NCI-H2196 (cell line): Measurements from ENCODE around the gene KLHL33.
A peak's percentile ranks its signal among the peaks of the same experiment; 100 is the strongest.

Experiments
- DNase-seq: peaks from one replicate; lab custom pipeline; 2025; ENCODE audit not compliant: unreplicated experiment; lab: John Stamatoyannopoulos, UW

The KLHL33 gene

GRCh38 chr14:20417250-20418186 lies 18.4 kb downstream of the KLHL33 start:
- DNase-seq: peak; percentile 43

GRCh38 chr14:20416223-20416622 lies 19.7 kb downstream of the KLHL33 start:
- DNase-seq: no peak

- DNase-seq: peak; percentile 44
Measured at GRCh38 chr14:20415782-20416206, 20.2 kb downstream of the KLHL33 start.

GRCh38 chr14:20413744-20414082 lies 22.3 kb downstream of the KLHL33 start:
- no peak for DNase-seq

- peak; percentile 80 for DNase-seq
Measured at GRCh38 chr14:20412876-20413743, 22.9 kb downstream of the KLHL33 start, which contains the start of gene TEP1. TSS of gene TEP1 (minus strand) at chr14:20413501. CDS start at chr14:20408439, 5,062 bp downstream.

- DNase-seq: no peak
Measured at GRCh38 chr14:20412411-20412810, 23.6 kb downstream of the KLHL33 start.

- DNase-seq: no peak
Measured at GRCh38 chr14:20409226-20409625, 26.7 kb downstream of the KLHL33 start.

GRCh38 chr14:20403521-20403920 lies 32.4 kb downstream of the KLHL33 start:
- DNase-seq: no peak

- no peak for DNase-seq
Measured at GRCh38 chr14:20400965-20401593, 34.9 kb downstream of the KLHL33 start.

GRCh38 chr14:20400589-20400964 lies 35.4 kb downstream of the KLHL33 start:
- no peak for DNase-seq

- DNase-seq: no peak
Measured at GRCh38 chr14:20397511-20397910, 38.5 kb downstream of the KLHL33 start.

GRCh38 chr14:20391505-20391904 lies 44.5 kb downstream of the KLHL33 start:
- no peak for DNase-seq

- DNase-seq: no peak
Measured at GRCh38 chr14:20388159-20388558, 47.8 kb downstream of the KLHL33 start.

GRCh38 chr14:20387576-20387975 lies 48.4 kb downstream of the KLHL33 start:
- DNase-seq: no peak

- DNase-seq: no peak
Measured at GRCh38 chr14:20386276-20386855, 49.6 kb downstream of the KLHL33 start.

- no peak for DNase-seq
Measured at GRCh38 chr14:20384886-20385285, 51.1 kb downstream of the KLHL33 start.

GRCh38 chr14:20384321-20384720 lies 51.6 kb downstream of the KLHL33 start:
- no peak for DNase-seq

- DNase-seq: no peak
Measured at GRCh38 chr14:20383636-20384035, 52.3 kb downstream of the KLHL33 start.

GRCh38 chr14:20383032-20383431 lies 52.9 kb downstream of the KLHL33 start:
- DNase-seq: no peak

GRCh38 chr14:20382526-20382925 lies 53.4 kb downstream of the KLHL33 start:
- no peak for DNase-seq

GRCh38 chr14:20381341-20381740 lies 54.6 kb downstream of the KLHL33 start:
- no peak for DNase-seq
